Stimulated activated CD8-positive, alpha-beta memory T cell treated with anti-CD3 and anti-CD28 coated beads, Interleukin-15, amount 100 ng/mL, for 4 hours (primary cell): ENCODE data around the gene TOMM34.
A peak's percentile ranks its signal among the peaks of the same experiment; 100 is the strongest.

Experiments
- DNase-seq, 2 donors: peaks; one replicate each; pipeline ENCODE4 v3.0.0-alpha.2; 2020; ENCODE audit warnings: low read depth in 2 of 2

Gene TOMM34

DNA sequence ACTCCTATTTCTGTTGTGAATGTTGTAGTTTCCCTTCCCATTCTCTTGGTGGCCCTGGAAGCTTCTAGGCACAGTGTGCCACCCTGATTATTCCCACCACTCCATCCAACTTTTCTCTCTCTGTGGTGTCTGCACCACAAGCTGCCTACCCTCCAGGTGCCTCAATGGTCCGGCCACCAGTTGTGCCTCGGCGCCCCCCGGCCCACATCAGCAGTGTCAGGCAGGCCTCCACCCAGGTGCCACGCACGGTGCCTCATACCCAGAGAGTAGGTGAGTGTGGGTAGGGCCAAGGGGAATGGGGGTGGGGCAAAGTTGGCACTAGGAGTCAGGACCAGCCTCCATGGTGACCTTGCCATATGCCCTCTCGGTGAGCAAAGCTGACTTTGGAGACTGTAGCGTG lies 27.3 kb downstream of the TOMM34 start:
- no peak for DNase-seq

DNA sequence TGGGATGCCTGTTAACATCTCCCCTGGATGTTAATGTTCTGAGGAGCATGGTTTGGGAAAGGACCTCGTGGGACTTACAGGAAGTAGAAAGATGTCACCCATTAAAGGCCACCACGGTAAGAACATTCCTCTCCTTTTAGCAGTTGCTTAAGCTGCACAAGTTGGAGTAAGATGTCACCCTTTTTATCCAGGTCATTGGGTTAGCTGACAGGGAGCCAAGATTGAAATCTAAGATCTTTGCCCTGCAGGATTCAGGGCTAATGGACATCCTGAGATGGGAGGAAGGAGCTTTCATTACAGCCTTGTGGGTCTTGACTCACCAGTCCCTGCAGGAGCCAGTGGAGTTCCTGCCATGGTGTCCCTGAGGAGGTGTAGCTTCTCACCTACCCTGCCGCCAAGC lies 28.3 kb downstream of the TOMM34 start:
- no peak for DNase-seq

DNA sequence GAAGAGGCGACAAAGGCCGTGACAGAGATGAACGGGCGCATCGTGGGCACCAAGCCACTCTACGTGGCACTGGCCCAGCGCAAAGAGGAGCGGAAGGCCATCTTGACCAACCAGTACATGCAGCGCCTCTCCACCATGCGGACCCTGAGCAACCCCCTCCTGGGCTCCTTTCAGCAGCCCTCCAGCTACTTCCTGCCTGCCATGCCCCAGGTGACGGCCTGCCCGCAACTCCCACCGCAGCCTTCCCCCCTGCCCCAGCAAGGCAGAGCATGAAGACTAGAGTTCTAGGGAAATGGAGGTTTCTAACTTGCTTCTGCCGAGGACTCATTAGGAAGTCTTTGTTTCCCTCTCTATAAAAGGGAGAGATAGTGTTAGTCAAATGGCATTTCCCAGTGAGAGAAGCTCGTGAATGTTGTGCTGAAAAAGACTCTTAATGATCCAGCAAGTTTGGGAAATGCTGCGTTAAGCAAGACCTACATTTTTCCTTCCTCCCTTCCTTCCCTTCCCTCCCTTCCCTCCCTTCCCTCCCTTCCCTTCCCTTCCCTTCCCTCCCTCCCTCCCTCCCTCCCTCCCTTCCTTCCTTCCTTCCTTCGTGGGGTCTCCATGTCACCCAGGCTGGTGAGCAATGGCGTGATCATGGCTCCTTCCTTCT lies 29.6 kb downstream of the TOMM34 start:
- DNase-seq = no peak

GRCh38 chr20:44928595-44928994 lies 31.6 kb downstream of the TOMM34 start:
- DNase-seq = no peak

GRCh38 chr20:44924541-44924940 lies 35.7 kb downstream of the TOMM34 start:
- no peak for DNase-seq

GRCh38 chr20:44921447-44921846 lies 38.8 kb downstream of the TOMM34 start:
- DNase-seq = no peak

GRCh38 chr20:44918761-44919160 lies 41.4 kb downstream of the TOMM34 start:
- DNase-seq = no peak

DNA sequence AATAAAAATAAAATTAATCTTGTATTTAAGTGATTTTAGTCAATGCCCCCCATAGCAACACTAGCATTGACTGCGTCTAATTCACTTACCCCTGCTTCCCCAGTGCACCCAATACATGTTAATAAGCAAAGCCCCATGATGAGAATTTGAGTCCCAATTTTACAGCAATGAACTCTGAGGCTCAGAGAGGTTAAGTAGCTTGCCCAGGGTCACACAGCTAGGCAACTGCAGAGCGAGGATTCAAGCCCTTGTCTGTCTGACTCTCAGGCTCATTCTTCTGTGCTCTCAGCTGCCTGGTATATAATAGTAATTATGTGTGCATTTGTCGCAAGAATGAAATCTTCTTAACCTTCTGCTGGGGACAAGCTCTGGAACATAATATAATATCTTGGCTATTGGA lies 41.9 kb downstream of the TOMM34 start:
- no peak for DNase-seq

DNA sequence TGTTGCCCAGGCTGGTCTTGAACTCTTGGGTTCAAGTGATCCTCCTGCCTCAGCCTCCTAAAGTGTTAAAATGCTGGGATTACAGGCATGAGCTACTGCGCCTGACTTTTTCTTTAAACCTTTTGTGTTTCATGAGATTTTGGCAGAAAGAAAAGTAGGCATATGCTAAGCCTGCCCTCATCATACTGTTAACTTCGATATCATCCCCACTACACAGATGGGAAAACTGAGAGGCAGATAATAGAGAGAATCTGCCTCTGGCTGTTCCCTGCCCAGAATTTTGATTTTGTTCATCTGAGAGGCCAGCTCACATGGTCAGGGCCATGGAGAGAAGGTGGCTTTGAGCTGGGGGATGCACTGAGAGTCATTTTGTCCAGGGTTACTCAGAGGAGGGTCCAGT lies 42.8 kb downstream of the TOMM34 start:
- DNase-seq = no peak

GRCh38 chr20:44916586-44916985 lies 43.6 kb downstream of the TOMM34 start:
- no peak for DNase-seq

DNA sequence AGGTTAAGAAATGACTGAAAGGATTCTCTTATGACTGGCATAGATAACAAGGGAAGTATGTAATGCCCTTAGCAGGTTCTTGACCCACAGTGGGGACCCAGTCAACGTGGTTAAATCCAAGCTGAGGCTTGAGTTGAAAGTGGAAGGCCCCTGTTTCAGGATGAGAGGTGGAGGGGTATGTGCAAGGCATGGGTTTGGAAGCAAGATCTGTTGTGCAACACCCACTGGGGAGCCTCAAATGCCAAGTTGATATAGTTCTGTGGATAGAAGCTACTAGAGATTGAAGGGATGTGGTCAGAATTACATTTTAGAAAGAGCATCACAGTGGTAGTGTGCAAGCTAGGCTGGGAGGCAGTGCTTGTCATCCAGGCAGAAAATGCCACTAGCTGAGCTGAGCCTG lies 45.3 kb downstream of the TOMM34 start:
- no peak for DNase-seq

DNA sequence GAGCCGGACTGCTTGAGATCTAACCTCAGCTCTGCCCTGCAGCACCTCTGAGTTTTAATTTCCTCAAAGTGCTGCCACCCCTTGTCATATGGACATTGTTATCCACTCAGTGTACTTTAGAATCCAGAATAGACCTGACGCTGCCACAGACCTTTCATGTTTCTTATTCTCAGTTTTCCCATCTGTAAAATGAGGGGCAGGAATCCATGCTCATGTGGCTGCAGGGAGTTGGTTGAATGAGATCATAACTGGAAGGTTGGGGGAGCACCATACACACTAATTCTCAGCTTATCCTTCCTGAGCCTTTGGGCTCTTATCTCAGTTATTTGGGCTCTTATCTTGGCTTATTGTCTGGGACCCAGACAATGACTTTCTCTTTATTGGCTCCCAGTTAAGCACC lies 48.0 kb downstream of the TOMM34 start:
- no peak for DNase-seq

DNA sequence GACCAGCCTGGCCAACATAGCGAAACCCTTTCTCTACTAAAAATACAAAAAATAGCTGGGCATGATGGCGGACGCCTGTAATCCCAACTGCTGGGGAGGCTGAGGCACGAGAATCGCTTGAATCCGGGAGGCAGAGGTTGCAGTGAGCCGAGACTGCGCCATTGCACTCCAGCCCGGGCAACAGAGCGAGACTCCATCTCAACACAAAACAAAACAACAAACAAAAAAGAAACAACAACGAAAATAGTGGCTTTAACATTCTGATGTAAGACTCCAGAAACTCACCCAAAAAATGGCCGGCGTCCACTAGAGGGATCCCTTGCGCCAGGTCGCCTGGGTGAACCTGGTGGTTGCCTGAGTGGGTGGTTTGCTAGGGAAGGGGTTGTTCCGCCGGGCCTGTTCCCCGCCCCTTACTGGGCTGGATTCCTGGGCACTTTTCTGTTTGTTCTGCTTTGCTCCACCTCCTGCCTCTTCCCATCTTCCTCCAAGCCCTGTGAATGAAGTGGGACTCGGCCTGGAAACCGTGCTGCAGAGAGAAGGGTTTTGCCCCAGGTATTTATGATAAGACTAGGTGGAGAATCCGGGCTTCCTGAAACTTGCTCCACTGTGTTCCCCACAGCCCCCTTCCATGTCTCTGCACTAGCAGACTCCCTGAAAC lies 48.8 kb downstream of the TOMM34 start:
- DNase-seq = no peak

DNA sequence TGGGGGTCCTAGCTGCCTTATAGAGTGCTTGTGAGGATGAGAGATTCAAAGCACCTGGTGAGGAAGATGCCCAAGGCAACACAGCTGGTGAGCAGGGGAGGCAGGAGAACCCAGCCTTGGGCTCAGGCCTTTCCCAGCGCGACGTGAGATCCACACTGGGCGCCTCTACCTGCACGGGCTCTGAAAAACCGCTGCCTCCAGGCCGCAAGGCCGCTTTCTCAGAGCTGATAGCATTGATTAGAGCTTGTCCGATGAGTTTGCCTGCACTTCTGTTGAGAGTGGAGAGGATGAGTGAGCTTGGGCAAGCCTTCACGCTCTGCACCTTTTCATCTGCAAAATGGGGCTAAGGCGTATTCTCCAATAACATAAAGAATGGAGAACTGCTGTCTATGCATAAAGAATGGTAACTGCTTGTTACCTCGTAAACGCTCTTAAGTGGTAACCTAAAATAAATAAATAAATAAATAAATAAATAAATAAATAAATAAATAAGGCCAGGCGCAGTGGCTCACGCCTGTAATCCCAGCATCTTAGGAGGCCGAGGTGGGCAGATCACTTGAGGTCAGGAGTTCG lies 49.4 kb downstream of the TOMM34 start:
- DNase-seq = no peak

DNA sequence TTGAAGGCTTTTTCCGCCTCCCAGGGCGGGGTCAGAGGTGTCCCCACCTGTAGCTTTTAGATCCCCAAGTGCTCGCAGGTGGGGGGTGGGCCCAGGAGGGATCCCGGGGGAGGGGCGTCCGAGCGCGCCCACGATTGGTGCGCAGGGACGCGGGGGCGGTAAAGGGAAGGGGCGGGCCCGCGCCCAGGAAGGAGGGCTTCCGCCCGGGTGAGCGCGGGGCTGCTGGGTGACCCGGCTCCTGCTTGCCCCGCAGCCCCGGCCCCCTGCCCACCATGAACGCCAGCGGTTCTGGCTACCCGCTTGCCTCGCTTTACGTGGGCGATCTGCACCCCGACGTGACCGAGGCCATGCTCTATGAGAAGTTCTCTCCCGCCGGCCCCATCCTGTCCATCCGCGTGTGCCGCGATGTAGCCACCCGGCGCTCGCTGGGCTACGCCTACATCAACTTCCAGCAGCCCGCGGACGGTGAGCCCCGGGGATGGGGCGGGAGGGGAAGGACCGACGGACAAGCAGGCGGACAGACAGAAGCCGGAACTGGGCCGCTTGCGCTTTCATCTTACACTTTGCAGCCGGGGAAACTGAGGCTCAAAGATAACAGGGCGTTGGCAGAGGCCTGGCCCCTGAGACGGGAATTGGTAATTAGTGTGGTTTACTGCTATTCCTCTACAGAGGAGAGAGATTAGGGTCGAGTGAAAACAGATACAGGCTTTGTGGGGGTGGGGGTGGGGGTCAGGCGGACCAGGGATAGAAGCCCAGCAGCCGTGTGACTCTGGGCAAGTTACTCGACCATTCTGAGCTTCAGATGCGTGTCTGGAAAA lies 50.1 kb downstream of the TOMM34 start, which contains the start of gene PABPC1L:
PABPC1L (plus strand) TSS at position 189 of the 818 bp plus-strand sequence; CDS start at position 273, 84 bp downstream.
- DNase-seq = peak; percentile 58 to 59

DNA sequence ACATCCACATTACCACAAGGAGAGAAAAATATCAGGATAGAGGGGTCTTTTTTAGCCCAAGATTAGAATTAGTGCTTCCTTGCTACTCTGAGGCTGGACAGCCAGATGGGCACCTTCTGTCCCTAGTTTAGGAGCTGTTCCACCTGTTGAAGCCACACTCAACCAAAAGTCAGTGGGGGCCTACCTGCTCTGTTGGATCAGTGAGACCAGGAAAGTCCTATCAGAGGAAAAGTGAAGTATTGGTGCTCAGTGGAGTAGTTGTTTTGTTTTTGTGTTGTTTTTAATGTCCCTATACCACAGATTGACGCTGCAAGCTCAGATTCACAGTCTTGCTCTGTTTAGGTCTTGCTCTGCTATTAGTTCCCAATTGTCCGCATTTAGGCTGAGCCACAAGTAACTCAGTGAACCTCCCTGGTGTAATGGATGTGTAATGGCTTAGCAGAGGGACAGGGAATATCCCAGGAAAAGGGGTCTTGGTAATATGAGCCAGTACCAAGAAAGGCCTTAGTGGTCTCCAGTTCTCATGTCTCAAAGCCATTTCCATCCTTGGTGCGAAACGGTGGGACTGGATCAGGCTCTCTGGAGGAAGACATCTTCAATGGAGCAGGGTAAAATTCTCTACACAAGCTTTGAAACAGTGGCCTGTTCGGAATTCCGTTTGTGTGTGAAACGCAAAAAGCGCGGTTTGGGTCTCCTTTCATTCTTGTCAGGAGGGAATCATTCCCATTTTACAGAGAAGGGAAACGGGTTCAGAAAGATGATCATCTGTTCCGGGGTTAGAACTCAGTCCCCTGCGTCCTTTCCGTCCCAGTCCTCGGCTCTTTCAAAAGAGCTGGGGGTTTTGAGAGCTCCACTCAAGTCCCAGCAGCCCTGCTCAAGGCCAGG lies 51.0 kb downstream of the TOMM34 start:
- no peak for DNase-seq

- no peak for DNase-seq
Observed at GRCh38 chr20:44904377-44904776, 55.8 kb downstream of the TOMM34 start.

GRCh38 chr20:44901974-44902373 lies 58.2 kb downstream of the TOMM34 start:
- no peak for DNase-seq

DNA sequence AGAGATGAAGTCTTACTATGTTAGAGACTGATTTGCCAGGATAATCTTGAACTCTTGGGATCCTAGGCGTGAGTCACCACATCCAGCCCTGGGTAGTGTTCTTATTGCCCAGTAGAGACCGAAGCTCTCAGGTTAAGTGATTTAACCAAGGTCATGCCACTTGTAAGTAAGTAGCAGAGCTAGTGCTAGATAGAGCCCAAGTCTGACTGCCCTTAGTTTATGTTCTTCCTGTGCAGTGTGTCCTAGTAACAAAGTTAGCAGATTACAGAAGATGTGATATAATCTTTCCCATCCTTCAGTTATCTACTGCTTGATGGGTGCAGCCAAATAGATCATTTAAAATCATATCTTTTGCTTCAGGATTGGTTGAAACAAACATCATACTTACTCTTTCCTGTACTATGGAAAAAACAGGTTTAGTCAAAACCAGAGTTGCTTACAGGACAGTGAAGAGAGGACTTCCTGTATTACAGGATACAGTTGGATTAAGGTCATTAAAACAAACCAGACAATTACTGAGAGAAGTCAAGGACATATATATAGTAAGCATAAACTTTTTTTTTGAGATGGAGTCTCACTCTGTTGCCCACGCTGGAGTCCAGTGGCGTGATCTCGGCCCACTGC lies 59.9 kb downstream of the TOMM34 start:
- DNase-seq = no peak

GRCh38 chr20:44897133-44897532 lies 63.1 kb downstream of the TOMM34 start:
- DNase-seq = no peak

- no peak for DNase-seq
Observed at GRCh38 chr20:44896583-44896982, 63.6 kb downstream of the TOMM34 start.
